ENCODE data around the gene RPS27L. TPM values are rescaled to one million over a fixed set of nuclear protein-coding genes. Genes with fewer than 3 reads are reported as not detected.
A peak's percentile ranks its signal among the peaks of the same experiment; 100 is the strongest.

The RPS27L gene
- total RNA-seq, 1 experiment from 2014 or later = 133 TPM

GRCh38 chr15:63176302-63176701 lies 19.0 kb upstream of the RPS27L start (continued):
- TF ChIP-seq FOXP4 (CRISPR knock-in tag; IDR thresholded peaks at IDR 0.05) = no peak
- no peak for TF ChIP-seq TP53 (CRISPR knock-in tag; IDR thresholded peaks at IDR 0.05)
- no peak for TF ChIP-seq MYBL2 (CRISPR knock-in tag; IDR thresholded peaks at IDR 0.05)
- TF ChIP-seq, protein P1, sequence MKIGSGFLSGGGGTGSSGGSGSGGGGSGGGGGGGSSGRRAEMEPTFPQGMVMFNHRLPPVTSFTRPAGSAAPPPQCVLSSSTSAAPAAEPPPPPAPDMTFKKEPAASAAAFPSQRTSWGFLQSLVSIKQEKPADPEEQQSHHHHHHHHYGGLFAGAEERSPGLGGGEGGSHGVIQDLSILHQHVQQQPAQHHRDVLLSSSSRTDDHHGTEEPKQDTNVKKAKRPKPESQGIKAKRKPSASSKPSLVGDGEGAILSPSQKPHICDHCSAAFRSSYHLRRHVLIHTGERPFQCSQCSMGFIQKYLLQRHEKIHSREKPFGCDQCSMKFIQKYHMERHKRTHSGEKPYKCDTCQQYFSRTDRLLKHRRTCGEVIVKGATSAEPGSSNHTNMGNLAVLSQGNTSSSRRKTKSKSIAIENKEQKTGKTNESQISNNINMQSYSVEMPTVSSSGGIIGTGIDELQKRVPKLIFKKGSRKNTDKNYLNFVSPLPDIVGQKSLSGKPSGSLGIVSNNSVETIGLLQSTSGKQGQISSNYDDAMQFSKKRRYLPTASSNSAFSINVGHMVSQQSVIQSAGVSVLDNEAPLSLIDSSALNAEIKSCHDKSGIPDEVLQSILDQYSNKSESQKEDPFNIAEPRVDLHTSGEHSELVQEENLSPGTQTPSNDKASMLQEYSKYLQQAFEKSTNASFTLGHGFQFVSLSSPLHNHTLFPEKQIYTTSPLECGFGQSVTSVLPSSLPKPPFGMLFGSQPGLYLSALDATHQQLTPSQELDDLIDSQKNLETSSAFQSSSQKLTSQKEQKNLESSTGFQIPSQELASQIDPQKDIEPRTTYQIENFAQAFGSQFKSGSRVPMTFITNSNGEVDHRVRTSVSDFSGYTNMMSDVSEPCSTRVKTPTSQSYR (CRISPR knock-in tag; IDR thresholded peaks at IDR 0.05) = no peak

GRCh38 chr15:63172851-63173451 lies 15.7 kb upstream of the RPS27L start:
- DNase-seq (ENCODE audit: low spot score) (no peak), ATAC-seq (peak; percentile 72)
- H3K9me3 Mint-ChIP-seq = no peaks in the 10 kb centered on the region
- peaks cover 13% of the 10 kb centered on the region for H3K4me1 Mint-ChIP-seq
- TF ChIP-seq IRF2 (CRISPR knock-in tag; IDR thresholded peaks at IDR 0.05; ENCODE audit: borderline replicate concordance, low read depth) = no peak
- TF ChIP-seq ETV6 (CRISPR knock-in tag; IDR thresholded peaks at IDR 0.05) = no peak
- TF ChIP-seq TEAD4 (CRISPR knock-in tag; IDR thresholded peaks at IDR 0.05) = no peak
- no peak for TF ChIP-seq ZNF219 (CRISPR knock-in tag; IDR thresholded peaks at IDR 0.05; ENCODE audit: borderline replicate concordance)
- TF ChIP-seq GTF2I (CRISPR knock-in tag; conservative IDR thresholded peaks at IDR 0.05) = no peak
- no peak for TF ChIP-seq CBFB (CRISPR knock-in tag; IDR thresholded peaks at IDR 0.05; ENCODE audit: low read depth)
- no peak for TF ChIP-seq FOXP4 (CRISPR knock-in tag; IDR thresholded peaks at IDR 0.05)
- TF ChIP-seq, protein P2, sequence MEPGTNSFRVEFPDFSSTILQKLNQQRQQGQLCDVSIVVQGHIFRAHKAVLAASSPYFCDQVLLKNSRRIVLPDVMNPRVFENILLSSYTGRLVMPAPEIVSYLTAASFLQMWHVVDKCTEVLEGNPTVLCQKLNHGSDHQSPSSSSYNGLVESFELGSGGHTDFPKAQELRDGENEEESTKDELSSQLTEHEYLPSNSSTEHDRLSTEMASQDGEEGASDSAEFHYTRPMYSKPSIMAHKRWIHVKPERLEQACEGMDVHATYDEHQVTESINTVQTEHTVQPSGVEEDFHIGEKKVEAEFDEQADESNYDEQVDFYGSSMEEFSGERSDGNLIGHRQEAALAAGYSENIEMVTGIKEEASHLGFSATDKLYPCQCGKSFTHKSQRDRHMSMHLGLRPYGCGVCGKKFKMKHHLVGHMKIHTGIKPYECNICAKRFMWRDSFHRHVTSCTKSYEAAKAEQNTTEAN (CRISPR knock-in tag; IDR thresholded peaks at IDR 0.05) = no peak
- TF ChIP-seq NFE2L1 (CRISPR knock-in tag; IDR thresholded peaks at IDR 0.05) = no peak
- TF ChIP-seq ZNF232 (CRISPR knock-in tag; IDR thresholded peaks at IDR 0.05) = no peak
- TF ChIP-seq ZSCAN18 (CRISPR knock-in tag; IDR thresholded peaks at IDR 0.05) = no peak
- TF ChIP-seq NFATC4 (CRISPR knock-in tag; IDR thresholded peaks at IDR 0.05) = no peak
- no peak for TF ChIP-seq PRDM15 (CRISPR knock-in tag; IDR thresholded peaks at IDR 0.05)
- TF ChIP-seq, protein P3, sequence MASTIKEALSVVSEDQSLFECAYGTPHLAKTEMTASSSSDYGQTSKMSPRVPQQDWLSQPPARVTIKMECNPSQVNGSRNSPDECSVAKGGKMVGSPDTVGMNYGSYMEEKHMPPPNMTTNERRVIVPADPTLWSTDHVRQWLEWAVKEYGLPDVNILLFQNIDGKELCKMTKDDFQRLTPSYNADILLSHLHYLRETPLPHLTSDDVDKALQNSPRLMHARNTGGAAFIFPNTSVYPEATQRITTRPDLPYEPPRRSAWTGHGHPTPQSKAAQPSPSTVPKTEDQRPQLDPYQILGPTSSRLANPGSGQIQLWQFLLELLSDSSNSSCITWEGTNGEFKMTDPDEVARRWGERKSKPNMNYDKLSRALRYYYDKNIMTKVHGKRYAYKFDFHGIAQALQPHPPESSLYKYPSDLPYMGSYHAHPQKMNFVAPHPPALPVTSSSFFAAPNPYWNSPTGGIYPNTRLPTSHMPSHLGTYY (CRISPR knock-in tag; IDR thresholded peaks at IDR 0.05) = no peak
- CTCF ChIA-PET = interaction anchor here (1.0 kb wide), 1 partner anchor 16 kb away, joined by 4 read pairs; the partner anchor contains the start of gene RPS27L
- no peak overlapping the region for H3K4me3 Mint-ChIP-seq
- H3K27me3 Mint-ChIP-seq (ENCODE audit: low read depth) = no peaks in the 10 kb centered on the region
- no peak overlapping the region for H3K27ac Mint-ChIP-seq
- POLR2A ChIA-PET = no interaction called here
- no peaks in the 10 kb centered on the region for H3K36me3 Mint-ChIP-seq
